ELR (cell line): ENCODE measurements around the gene INO80.
A peak's percentile ranks its signal among the peaks of the same experiment; 100 is the strongest.
"Not testable (repeated sequence)": the region's sequence is repeated elsewhere in the genome, so short reads cannot be mapped to it uniquely, and the experiment has no call there.

Experiments
- DNase-seq: peaks from one replicate; pipeline ENCODE4 v3.0.0-alpha.2; 2015; ENCODE audit warnings: low read depth

The INO80 gene

GRCh38 chr15:41115652-41116115 lies 396 bp downstream of the INO80 start:
- peak; percentile 65 for DNase-seq

- DNase-seq: peak; percentile 68
Measured at GRCh38 chr15:41115161-41115651, 874 bp downstream of the INO80 start.

- DNase-seq: no peak
Measured at GRCh38 chr15:41106947-41107346, 9.1 kb downstream of the INO80 start.

GRCh38 chr15:41105348-41106334 lies 10.4 kb downstream of the INO80 start:
- peak; percentile 13 for DNase-seq

GRCh38 chr15:41104234-41104633 lies 11.8 kb downstream of the INO80 start:
- DNase-seq: peak; percentile 66

GRCh38 chr15:41102854-41103253 lies 13.2 kb downstream of the INO80 start:
- no peak for DNase-seq

- DNase-seq: no peak
Measured at GRCh38 chr15:41096178-41096577, 19.9 kb downstream of the INO80 start.

GRCh38 chr15:41085029-41085428 lies 31.1 kb downstream of the INO80 start:
- no peak for DNase-seq

- no peak for DNase-seq
Measured at GRCh38 chr15:41080144-41080543, 35.9 kb downstream of the INO80 start.

- DNase-seq: no peak
Measured at GRCh38 chr15:41079717-41080116, 36.4 kb downstream of the INO80 start.

GRCh38 chr15:41078879-41079278 lies 37.2 kb downstream of the INO80 start:
- not testable (repeated sequence) for DNase-seq

GRCh38 chr15:41078125-41078524 lies 38.0 kb downstream of the INO80 start:
- no peak for DNase-seq

GRCh38 chr15:41073028-41073427 lies 43.1 kb downstream of the INO80 start:
- DNase-seq: no peak

GRCh38 chr15:41072013-41072412 lies 44.1 kb downstream of the INO80 start:
- no peak for DNase-seq

- no peak for DNase-seq
Measured at GRCh38 chr15:41066516-41066915, 49.6 kb downstream of the INO80 start.

GRCh38 chr15:41061667-41062066 lies 54.4 kb downstream of the INO80 start:
- no peak for DNase-seq

GRCh38 chr15:41060505-41060904 lies 55.6 kb downstream of the INO80 start:
- DNase-seq: no peak

- no peak for DNase-seq
Measured at GRCh38 chr15:41056810-41057209, 59.3 kb downstream of the INO80 start.

- DNase-seq: no peak
Measured at GRCh38 chr15:41055706-41056105, 60.4 kb downstream of the INO80 start.

GRCh38 chr15:41051139-41051538 lies 64.9 kb downstream of the INO80 start:
- no peak for DNase-seq

GRCh38 chr15:41048852-41049251 lies 67.2 kb downstream of the INO80 start:
- DNase-seq: no peak

GRCh38 chr15:41048397-41048796 lies 67.7 kb downstream of the INO80 start:
- no peak for DNase-seq

- no peak for DNase-seq
Measured at GRCh38 chr15:41047474-41047873, 68.6 kb downstream of the INO80 start.
